Fibroblast of skin of left biceps (primary cell): ENCODE results near the gene FBXO2.

Experiments
- DNase-seq, 2 experiments: peaks; one replicate each; pipeline ENCODE4 v3.0.0-alpha.2; 2013; ENCODE audit warnings: low read depth in 2 of 2

Gene FBXO2

DNA sequence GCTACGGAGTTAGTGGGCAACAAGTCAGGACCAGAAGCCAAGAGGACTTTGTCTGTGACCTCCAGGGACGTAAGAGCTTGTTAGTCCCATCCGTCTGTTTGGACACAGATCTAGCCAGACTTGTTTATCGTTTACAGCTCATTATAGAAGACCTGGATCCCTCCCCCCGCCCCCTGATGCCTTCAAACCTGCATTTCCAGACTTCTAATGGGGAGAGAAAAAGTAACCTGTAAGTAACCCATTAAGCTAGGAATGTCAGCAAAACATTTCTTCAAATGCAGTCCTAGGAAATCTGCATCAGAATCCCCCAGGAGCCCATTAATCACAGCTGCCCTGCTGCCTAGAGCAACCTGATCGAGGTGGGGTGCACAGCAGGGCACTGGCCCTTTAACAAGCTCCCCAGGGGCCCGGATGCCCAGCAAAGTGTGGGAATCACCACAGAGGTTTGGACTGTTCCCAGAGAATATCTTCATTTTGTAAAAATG, 28.1 kb upstream of the FBXO2 start:
- DNase-seq = no peak

DNA sequence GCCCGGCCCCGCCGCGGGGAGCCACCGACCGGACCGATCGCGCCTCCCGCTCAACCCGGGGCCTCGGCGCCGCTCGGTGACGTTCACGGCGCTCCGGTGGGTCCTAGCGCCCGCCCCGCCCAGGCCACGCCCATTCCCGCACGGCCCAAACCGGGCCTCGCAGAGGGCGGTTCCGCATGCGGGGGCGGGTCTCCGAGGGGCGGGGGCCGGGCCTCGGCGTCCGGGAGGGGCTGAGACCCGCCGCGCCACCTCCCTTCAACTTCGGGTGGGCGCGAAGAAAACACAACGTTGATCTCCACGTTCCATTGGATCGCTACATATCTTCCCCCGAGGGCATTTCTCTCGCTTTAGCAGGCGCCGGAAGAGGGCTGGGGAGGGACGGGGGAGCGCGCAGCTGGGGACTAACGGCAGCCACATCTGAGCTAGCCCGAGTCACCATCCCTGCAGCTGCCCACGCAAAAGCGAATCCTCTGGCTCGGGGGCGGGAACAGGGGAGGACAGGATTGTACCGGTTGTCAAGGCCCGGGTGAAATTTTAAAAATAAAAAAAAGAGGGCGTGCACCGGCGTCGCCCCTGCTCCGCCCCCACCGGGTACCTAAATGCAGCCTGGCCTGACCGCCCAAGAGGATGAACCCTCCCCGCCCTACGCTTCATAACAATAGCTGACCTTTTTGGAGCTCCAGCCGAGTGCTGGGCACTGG, 27.0 kb upstream of the FBXO2 start, which contains the start of gene MAD2L2:
Gene MAD2L2, minus strand, starts transcription at position 78 of the 701 bp plus-strand sequence. CDS start 547 bp downstream, outside the sequence.
- DNase-seq = peak; percentile 35 to 44

DNA sequence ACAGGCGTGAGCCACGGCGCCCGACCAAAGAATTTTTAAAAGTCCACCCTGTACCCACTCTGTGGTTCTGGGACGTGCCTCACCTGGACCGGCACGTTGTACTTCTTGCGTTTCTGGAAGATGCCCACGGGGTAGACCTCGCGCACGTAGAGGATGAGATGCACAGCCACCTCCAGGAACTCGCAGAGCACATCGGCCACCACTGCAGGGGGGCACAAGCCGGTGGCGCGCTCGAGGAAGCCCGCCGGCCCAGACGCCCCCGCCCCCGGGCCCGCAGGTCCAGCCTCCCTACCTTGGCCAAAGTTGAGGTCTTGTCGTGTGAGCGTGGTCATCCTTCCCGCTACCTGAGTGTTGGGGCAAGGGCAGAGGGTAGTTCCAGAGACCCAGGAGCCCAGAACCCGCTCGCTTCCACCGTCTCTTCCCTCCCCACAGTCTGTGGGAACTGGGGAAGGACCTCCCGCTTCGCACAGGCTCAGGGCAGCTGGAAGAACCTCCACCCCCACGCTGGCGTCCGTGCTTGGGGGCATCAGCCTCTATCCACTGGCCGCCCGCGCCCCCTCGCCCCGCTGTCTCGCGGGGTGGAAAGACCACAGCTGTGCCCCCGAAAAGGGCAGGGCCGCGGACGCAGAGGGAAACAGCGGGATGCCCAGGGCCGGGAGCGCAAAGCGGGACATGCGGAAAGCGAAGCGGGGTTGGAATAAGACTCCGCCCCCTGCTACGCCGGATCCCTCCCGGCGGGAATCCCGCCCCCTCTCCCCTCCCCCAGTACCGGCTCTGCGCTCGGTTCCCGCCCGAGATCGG, 26.2 kb upstream of the FBXO2 start:
- no peak for DNase-seq

GRCh38 chr1:11678442-11678841, 24.2 kb upstream of the FBXO2 start:
- no peak for DNase-seq

DNA sequence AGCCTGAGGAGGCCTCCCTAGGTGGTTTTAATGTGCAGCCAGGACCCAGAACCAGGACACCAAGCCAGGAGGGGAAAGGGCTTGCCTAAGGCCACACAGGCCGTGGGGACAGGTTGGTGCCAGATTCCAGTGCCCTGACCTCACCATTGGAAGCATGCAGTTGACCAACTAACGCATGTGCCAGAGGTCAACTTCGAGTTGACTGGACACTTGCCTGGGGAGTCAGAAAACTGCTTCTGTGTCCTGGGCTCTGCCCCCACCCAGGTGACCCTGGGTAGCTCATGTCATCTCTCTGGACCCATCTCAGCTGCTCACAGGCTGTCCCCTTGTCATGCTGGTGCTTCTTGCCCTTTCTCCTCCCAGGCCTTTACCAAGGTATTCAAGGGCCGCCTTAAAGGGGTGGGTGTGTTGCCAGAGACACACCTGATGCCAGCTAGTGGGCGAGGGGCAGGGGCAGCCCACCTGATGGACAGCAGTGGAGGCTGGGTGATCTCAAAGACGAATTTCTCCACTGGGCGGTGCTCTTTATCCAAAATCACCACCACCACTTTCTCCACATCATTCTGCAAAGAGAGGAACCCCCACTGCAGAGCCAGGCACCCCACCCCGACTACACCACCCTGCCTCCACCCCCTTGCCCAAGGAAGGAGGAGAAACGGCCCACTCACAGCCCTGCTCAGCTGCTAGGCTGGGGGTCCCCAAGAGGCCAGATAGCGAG, 22.3 kb upstream of the FBXO2 start:
- DNase-seq = no peak

GRCh38 chr1:11675325-11675724, 21.1 kb upstream of the FBXO2 start:
- no peak for DNase-seq

DNA sequence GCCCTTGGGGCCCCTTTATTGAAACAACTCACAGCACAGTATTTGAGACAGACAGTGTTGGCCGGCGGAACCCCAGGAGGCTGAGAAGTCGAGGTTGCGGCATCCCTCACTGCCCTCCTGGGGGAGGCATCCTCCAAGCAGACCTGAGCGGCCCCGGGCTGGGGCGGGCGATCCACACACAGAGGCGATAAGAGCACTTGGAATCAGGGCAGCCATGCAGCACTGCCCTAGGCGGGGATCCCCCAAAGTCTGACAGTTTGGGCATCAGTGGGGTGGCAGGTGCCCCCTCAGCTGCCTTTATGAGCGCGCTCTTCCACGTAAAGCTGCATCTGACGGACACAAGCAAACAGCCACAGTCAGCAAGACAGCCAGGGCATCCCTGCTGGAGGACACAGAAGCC, 20.3 kb upstream of the FBXO2 start:
- no peak for DNase-seq

DNA sequence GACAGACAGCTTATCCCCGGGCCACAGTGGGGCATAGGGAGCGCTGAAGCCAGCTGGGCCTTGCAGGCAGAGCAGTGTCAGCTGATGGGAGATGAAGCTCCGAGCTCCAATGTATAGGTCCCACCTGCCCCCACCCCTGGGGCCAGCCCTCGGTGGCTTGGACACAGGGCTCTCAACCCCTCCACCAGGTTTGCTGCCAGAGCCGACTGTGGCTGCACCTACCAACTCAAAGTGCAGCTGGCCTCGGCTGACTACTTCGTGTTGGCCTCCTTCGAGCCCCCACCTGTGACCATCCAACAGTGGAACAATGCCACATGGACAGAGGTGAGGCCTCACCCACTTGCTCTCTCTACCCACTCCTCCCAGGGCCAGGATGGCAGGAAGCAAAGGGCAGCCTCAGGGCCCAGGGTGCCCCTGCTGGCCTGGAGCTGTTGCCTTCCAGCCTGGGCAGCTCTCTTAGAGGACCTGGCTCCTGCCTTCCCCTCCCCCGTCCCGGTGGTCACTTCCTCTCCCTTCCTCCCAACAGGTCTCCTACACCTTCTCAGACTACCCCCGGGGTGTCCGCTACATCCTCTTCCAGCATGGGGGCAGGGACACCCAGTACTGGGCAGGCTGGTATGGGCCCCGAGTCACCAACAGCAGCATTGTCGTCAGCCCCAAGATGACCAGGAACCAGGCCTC, 19.0 kb upstream of the FBXO2 start:
- DNase-seq = no peak

DNA sequence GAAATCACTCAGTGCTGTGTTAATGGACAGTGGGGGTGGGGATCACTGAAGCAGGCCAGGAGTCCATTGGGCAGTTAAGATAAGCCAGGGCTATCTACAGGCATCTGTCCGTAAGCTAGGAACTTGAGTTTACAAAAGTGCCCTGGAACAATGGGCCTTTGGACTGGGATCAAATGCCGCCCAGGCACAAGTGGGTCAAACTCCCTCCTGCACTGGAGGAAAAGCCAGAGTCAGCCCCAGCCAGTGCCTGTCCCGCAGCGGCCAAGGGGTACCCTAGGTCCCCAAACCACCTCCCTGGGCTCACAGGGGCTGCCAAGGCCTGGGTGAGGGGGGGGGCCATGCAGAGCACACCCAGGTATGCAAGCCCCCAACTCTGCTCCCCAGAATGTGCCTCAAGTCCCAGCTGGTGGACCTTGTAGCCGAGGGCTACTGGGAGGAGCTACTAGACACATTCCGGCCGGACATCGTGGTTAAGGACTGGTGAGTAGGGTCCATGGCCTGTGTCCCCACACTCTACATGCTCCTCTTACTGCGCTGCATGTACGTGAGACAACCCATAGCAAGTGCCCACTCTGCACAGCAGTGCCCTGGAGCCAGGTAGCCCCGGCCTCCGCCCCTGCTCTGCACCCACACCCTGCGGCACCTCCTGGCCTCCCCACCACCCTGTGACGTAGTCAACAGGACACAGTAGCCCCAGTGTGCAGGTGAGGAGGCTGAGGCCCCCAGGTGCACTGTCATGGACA, 17.5 kb upstream of the FBXO2 start:
- DNase-seq = no peak

- no peak for DNase-seq
Observed at GRCh38 chr1:11671205-11671543, 16.9 kb upstream of the FBXO2 start.

DNA sequence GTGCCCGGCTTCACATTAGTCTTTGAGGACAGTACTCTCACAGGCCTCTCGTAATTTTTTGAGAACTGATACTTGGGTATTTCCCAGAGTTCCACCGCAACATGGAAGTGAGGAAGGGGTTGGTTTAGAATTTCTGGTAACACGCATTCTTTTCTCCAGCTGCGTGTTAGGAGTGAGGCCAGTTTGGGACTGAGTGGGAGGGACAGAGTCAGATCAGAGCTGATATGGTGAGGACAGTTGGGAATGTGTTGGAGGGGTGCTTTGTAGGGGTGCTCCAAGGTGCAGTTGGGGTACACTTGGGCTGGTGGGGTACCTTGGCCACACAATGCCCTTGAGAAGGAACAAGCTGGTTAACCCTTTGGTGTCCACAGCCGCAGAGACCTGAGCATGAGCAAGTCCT, 16.5 kb upstream of the FBXO2 start:
- DNase-seq = no peak

DNA sequence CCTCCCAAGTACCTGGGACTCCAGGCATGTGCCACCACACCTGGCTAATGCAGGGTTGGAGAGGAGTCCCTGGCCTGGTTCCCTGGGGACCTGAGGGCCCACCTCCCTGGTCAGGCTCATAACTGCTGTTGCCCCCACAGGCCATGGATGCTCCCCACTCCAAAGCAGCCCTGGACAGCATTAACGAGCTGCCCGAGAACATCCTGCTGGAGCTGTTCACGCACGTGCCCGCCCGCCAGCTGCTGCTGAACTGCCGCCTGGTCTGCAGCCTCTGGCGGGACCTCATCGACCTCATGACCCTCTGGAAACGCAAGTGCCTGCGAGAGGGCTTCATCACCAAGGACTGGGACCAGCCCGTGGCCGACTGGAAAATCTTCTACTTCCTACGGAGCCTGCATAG, 14.3 kb upstream of the FBXO2 start:
- no peak for DNase-seq

DNA sequence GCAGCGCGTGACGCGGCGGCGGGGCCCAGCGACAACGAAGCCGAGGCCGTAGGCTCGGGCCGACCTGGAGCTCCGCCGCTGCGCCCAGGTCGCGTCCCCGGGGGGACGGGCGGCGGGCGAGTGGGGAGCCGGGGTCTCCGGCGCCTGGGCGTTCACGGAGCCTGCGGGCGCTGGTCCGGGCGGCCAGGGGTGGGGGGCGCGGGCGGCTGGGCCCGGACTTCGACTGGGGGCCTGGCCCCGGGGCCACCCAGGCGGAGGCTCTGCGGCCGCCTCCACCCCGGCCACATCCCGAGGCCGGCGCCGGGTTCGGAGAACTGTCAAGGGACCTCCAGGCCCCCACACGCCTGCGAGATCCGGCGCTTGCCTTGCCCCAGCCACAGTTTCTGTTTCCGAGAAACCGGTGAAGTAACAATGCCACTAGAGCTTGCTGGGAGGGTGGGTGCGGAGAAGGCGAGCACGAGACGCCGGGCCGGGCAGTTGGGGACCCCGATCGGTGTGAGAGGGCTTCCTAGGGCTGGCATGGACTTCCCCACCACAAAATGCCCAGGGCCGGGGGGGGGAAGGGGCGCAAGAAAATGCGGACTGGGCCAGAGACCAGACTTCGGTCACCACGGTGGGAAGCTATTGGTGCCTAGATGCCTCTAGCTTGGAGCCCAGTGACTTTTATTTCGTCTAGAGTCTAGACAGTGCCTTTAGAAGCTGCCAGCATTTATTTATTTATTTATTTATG, 10.3 kb upstream of the FBXO2 start:
- no peak for DNase-seq

DNA sequence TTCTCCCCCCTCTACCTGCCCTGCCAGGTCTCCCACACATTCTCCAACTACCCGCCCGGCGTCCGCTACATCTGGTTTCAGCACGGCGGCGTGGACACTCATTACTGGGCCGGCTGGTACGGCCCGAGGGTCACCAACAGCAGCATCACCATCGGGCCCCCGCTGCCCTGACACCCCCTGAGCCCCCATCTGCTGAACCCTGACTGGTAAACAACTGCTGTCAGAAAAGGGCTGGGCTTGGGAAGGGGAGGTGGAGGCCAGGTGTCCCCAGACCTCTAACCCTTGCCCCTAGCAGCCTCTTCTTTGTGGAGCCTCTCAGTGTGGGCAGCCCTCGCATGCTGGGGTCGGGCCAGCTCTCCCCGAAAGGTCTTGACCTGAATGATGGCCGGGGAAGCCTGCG, 6.9 kb upstream of the FBXO2 start:
- DNase-seq = no peak

- no peak for DNase-seq
Observed at GRCh38 chr1:11659748-11660147, 5.5 kb upstream of the FBXO2 start.

DNA sequence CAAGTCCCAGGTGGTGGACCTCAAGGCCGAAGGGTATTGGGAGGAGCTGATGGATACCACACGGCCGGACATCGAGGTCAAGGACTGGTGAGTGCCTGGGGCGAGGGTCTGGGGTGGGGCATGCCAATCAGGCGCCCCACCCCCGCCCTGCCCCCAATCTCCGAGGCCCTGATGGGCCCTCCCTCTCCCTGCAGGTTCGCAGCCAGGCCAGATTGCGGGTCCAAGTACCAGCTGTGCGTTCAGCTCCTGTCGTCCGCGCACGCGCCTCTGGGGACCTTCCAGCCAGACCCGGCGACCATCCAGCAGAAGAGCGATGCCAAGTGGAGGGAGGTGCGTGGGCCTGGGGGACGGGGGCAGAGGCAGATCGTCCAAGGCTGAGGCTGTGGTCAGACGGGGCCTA, 4.3 kb upstream of the FBXO2 start:
- no peak for DNase-seq

DNA sequence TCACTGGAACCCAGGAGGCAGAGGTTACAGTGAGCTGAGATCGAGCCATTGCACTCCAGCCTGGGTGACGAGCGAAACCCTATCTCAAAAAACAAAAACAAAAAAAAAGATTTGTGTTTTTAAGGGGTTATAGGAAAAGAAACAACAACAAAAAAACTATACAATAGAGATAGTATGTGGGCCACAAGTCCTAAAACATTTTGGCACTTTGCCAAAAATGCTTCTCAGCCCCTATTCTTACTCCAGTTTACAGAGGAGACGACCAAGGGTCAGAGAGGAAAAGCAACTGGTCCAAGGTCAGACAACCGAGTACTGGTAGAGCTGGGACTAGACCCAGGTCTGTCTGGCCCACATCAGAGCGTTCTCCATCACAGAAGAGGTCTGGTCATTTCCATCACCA, 3.4 kb upstream of the FBXO2 start:
- no peak for DNase-seq

- DNase-seq = no peak
Observed at GRCh38 chr1:11654939-11655808, 945 bp upstream of the FBXO2 start.

- DNase-seq = no peak
Observed at GRCh38 chr1:11653861-11654136, 430 bp downstream of the FBXO2 start.
